Measurements from ENCODE around the gene OLFML2B. TPM values are rescaled to one million over a fixed set of nuclear protein-coding genes. Genes with fewer than 3 reads are reported as not detected.

Gene OLFML2B
- total RNA-seq, 1 experiment from 2014 or later: 1.4 TPM

- Histone ChIP-seq H3K23me2 (ENCODE audit: insufficient read length, low read depth, low read length, poor library complexity, severe bottlenecking) (peaks cover 12% of the 10 kb centered on the region), H2AK5ac (ENCODE audit: insufficient read length, low read length) (no peak overlapping the region), H4K91ac (ENCODE audit: insufficient read length, low read depth, low read length) (no peak overlapping the region), H3K4ac (ENCODE audit: low read depth, low read length) (no peak overlapping the region), H2BK120ac (ENCODE audit: low read depth, low read length, poor library complexity, severe bottlenecking) (no peak overlapping the region), H2BK15ac (ENCODE audit: low read depth, low read length) (no peak overlapping the region), H2AFZ (ENCODE audit: low read length) (no peak overlapping the region), H3K4me1 (ENCODE audit: insufficient read depth, low read length) (no peaks in the 10 kb centered on the region; the same call in 1 of the 2 replicates), H3K79me1 (ENCODE audit: insufficient read depth, low read depth, low read length, poor library complexity, severe bottlenecking) (no peaks in the 10 kb centered on the region), H2BK12ac (ENCODE audit: insufficient read length, low read depth, low read length) (no peak overlapping the region), H3K27me3 (ENCODE audit: insufficient read depth, low read length) (peaks cover 11% of the 10 kb centered on the region; the same call in 1 of the 2 replicates), H3K27ac (ENCODE audit: insufficient read length, low read depth, low read length) (no peak overlapping the region), H3T11ph (ENCODE audit: low read length) (no peak overlapping the region), H2BK20ac (ENCODE audit: low read depth, low read length, poor library complexity, severe bottlenecking) (no peak overlapping the region), H3K56ac (ENCODE audit: insufficient read length, low read depth, low read length) (no peak overlapping the region), H4K20me1 (ENCODE audit: control insufficient read depth, insufficient read depth, insufficient read length) (no peaks in the 10 kb centered on the region), H3K4me2 (ENCODE audit: insufficient read depth, insufficient read length, low read length) (no peak overlapping the region), H3K18ac (ENCODE audit: insufficient read length, low read depth, low read length) (no peak overlapping the region), H3K79me2 (ENCODE audit: insufficient read depth, low read length) (no peaks in the 10 kb centered on the region), H3K14ac (ENCODE audit: insufficient read depth, low read length) (no peak overlapping the region), H3K9me3 (ENCODE audit: control insufficient read depth, low read depth, low read length) (no peaks in the 10 kb centered on the region), H4K5ac (ENCODE audit: insufficient read length, low read depth, low read length) (no peak overlapping the region), H2BK5ac (ENCODE audit: insufficient read length, low read length) (no peak overlapping the region), H3K9ac (ENCODE audit: extremely low read depth, insufficient read length, low read length) (no peak overlapping the region), H4K8ac (replicated peaks; ENCODE audit: insufficient read length, low read depth, low read length) (no peak overlapping the region), H3K23ac (ENCODE audit: insufficient read length, low read depth, low read length) (no peak overlapping the region)
- WGBS (ENCODE audit: extremely low coverage, insufficient read length, low lambda C conversion rate): no CpG with 5 or more reads among the region's 2 CpGs
- Mint-ChIP-seq H3K9me3 (no peaks in the 10 kb centered on the region; a peak in 1 of 5 replicates), H3K27me3 (ENCODE audit: low read depth) (peaks cover 70% of the 10 kb centered on the region), H3K27ac (no peak overlapping the region), H3K4me3 (no peak overlapping the region), H3K4me1 (peaks cover 13 to 16% of the 10 kb centered on the region in 2 experiments), H3K36me3 (ENCODE audit: insufficient read depth in 1 of 3, low read depth in 3 of 3) (no peaks in the 10 kb centered on the region; a peak in 1 of 7 replicates)
- TF ChIP-seq CTCF (conservative IDR thresholded peaks at IDR 0.05): no peak
- no peak for DNase-seq
Observed at GRCh38 chr1:162026881-162027280, 3.2 kb upstream of the OLFML2B start.

Measured in H9 (cell line).